GM21529 (cell line): ENCODE measurements around the gene BICD1.

Experiments used
- ATAC-seq: cut with Tn5 transposase; IDR thresholded peaks from one replicate; pipeline ENCODE4 v1.9.1; 2021; ENCODE audit not compliant: unreplicated experiment

Gene BICD1

DNA sequence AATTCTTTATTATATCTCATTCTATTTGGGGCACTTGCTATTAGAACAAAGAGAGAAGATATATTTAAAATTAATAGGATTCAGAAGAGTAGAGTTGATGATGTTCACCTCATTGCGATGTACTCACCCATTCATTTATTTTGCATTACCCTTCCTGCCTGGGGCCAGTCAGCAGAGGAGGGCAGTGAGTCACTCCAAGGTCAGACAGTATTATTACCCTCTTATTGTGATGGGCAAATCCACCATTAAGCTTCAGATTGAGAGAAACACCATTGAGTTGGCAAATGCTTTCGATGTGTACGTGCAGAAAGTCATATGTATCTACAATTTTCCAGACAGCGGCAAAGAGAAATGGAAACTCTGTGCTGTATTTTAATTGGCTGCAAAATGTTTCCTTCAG, 134.2 kb downstream of the BICD1 start:
- no peak for ATAC-seq

DNA sequence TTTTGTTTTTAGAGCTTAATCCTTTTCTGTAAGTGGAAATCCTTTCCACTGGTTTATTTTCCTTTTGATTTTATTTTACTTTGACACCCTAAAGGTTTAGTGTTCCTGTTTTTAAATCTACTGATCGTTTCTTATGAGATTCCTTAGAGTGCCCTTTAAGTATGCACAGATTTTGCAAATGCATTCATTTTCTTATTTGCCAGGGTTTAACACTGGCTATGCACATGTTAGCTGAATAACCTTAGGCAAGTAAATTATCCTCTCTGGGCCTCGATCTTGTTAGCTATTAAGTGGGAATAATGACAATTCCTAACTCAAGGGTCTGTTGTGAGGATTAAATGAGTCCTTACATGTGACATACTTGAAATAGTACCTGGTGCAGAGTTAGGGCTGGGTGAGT, 136.0 kb downstream of the BICD1 start:
- no peak for ATAC-seq

DNA sequence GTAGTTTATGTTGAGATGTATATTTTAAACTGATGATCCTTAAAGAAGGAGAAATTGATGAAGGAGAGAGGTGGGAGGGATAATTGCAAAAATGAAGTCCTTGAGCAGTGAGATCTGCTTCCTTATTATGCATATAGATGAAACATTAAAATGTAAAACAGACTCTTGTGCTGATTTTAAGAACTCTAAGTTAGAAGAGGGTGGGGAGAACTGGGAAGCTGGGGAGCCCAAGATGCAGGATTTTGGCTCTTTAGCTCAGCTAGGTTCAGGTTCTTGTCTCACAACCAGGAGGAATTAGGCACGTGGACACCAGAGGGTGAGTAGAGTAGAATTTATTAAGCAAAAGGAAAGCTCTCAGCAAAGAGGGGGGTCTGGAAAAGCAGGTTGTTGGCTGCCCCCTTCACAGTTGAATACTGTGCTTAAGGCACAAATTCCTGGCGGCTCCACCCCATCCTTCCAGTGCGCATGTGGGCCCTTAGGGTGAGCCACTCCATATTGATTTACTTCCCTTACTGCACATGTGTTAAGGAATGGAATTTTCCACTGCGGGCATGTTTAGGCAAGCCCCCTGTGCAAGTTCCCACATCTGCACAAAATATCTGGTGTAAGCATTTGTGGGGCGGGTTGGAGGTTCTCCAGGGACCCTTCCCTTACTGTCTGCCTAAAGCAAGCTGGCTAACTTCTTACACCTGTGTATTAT, 141.9 kb downstream of the BICD1 start:
- no peak for ATAC-seq

DNA sequence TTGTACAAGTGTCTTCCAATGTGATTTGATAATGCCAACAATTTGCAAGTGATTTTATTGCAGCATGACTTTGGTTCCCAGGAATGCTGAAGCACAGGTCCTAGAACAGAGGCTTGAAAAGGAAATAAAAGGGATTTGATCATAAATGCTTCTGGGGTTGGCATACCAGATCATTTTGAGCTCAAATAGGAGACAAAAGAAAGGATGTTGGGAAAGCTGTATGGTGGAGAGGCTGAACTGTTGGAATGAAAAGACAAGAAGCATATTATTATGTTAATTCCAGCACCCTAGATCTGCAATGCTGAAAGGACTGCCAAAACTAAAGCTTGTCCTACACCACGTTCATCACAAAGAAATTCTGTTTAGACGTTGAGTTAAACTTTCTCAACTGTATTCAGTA, 143.1 kb downstream of the BICD1 start:
- ATAC-seq, result no peak

DNA sequence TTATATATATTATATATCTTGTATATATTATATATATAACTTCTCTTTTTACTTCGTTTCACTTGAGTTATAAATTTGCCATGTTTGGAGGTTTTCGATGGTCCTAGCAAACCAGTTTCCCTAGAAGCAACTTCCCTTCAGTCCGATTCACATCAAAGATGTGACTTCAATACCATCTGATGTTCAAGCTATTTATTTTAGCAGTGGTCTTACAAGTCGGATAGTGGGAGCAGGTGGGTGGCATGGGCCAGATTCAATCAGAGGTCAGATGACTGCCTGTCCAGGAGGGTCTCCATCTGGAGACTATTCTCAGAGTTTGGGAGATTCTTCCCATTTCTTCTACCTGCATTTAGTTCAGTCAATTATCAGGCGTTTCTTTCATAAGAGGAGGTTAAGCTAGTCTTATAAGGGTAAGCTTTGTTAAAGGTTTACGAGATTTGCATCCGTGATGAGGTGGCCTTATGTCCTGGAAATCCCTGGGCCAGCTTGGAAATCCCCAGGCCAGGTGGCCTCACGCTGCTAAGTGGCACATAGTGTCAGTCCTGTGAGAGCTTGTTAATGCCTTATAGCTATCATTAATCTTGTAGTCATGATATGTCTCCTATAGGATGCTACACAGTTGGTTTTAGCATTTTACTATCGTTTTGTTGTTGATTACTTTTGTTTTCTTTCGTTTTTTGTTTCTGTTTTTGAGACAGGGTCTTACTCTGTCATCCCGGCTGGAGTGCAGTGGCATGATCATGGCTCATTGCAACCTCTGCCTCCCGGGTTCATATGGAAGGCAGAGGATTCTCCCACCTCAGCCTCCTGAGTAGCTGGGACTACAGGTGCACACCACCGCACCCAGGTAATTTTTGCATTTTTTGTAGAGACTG, 145.8 kb downstream of the BICD1 start:
- ATAC-seq, result peak; percentile 79

DNA sequence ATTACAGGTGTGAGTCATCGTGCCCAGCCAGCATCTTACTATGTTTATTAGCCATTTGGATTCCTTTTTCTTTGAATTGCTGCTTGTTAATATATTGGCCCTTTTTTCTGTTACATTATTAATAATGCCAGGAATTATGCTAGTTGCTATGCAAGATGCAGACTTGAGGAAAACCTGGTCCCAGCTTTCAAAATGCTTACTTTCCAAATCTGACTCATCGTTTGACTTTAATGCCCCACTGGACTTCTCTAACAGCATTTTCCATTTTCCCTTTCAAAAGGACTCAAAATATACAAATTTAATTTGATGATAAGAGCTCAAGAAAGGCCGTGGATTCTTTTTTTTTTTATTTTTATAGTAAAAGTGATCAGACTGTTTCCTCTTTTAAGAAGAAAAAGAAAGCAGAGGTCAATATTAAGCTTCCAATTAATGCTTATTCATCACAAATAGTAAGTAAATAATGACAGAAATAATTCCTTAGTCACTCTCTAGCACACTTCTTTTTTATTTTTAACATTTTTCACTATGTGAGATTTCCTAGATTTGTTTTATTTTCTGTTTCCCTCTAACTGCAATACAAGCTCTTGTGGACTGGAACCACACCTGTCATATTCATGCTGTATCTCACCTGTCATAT, 146.6 kb downstream of the BICD1 start:
- peak; percentile 3 for ATAC-seq

DNA sequence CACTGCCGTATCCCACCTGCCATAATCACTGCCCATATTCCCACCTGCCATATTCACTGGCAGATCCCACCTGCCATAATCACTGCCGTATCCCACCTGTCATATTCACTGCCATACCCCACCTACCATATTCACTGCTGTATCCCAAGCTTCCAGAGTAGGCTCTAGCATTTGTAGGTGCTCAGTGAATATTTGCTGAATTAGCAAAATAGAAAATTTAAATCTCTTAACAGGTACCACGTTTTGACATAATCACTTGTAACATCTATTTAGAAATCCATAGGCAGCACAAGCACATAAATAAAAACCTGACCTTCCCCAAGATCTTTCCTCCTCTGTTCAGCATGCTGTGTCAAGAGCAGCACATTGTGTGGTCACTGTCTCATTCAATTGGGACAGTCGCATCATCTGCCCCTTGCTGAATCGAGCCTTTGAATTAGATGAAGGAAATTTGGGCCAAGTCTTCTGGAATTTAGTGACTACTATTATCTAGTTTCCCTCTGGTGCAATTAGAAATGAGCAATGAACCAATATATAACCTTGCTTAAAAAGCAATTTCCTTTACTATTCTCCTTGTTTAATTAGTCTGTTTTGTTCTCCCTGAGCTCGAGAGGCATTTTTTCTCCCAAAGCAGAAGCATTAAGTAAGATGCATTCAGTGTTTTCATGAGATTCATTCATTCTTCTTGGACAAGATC, 147.8 kb downstream of the BICD1 start:
- ATAC-seq, result no peak

DNA sequence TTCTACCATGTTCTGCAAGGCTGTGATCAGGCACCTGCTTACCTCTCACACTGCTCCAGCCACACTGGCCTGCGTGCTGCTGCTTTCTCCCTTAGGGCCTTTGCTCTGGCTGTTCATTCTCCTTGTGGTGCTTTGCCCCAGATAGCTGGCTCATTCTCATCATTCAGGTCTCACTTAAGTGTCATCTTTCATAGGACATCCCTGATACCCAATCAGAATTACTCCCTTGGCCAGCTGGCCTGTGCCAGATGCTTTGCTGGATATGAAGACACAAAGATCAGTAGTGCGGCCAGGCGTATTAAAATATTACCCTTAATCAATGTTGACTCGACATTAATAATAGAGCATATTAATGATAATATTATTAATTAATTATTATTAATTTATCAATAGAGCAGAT, 148.9 kb downstream of the BICD1 start:
- ATAC-seq, result no peak

DNA sequence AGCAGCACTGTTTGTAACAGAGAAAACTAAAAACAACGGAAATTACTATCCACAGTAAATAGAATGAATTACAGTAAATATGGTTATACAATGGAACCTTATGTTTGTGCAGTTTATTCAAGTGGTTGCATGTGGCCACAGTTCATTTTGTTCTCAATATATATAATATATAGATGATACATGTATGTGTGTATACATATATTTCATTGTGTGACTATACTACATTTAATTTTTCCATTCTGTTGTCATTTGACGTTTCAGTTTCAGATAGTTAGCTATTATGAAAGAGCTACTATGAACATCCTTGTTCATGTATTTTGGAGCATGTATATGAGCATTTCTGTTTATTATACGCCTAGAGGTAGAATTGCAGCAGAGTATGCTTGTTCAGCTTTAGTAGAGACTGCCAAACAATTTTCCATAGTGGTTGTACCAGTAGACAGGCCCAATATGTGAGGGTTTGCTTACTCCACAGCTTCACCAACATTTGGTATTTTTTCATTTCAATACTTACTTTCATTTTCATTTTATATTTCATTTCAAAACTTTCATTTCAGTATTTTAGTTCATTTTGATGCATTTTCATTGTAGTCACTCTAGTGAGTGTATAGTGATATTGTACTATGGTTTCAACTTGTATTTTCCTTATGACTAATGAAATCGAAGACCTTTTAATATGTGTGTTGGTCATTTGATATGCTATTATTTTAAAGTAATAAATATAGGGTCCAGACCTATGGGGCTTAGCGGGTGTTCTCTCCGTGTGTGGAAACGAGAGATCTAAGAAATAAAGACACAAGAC, 151.2 kb downstream of the BICD1 start:
- ATAC-seq, result peak; percentile 42

DNA sequence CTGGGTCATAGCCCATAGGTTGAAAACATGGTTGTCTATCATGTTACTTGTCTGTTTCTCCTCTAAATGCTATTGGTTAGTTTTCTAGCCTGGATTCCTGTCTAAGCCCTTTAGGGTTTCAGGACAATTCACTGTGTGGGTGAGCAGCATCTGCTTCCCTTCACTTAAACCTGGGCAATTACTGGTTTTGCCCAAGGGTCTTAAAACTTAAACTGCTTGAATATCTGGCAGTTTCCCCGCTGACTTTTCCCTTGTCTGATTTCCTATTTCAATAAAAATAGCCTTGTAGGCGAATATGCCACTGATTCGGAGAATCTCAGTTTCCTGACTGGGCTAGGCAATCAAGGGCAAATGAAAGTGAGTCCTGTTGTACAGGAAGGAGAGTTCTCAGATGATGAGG, 154.0 kb downstream of the BICD1 start:
- no peak for ATAC-seq

DNA sequence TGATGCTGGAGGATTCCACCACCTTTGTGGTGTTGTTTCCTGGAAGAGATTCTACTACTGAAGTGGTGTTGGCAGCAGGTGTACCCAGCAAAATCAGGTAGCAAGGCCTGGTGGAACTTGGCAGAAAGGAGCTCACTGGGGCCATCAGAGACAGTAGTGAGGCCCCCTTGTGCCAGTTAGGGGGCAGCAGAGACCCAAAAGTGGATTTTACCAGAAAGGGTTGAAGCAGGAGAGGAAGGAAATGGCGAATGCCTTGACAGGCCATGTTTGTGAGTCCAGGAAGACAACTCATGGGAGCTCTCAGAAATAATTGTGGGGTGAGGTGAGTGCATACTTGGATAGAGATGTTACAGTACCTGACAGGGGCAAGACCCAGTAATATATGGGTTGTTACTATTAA, 155.0 kb downstream of the BICD1 start:
- no peak for ATAC-seq

DNA sequence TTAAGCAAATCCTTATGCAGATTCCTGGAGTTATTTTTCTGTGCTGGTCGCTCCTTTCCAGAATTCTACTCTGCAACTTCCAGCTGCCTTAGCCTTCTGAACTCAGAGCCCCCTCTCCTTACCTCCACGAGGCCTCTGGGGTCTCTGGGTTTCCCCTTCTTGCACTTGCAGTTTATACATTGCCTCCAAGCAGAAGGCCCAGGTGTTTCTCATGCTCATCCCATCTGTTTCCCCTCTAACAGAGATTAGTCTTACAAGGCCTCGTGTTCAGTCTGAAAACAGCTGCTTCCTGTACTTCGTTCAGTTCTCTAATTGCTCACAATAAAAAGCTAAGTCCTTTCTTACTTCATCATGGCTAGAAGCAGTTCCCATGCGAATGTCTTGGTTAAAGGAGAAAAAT, 158.3 kb downstream of the BICD1 start:
- peak; percentile 72 for ATAC-seq

DNA sequence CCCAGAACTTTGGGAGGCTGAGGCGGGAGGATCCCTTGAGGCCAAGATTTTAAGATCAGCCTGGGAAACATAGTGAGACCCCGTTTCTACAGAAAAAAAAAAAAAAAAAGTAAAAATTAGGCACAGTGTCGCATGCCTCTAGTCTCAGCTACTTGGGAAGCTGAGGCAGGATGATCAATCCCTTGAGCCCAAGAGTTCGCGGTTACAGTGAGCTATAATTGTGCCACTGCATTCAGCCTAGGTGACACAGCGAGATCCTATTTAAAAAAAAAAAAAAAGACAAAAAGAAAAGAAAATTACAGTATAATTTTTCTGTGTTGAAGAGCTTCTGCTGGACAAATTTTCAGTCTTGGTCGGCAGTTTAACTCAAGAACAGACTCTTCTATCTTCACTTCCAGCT, 158.8 kb downstream of the BICD1 start:
- no peak for ATAC-seq

DNA sequence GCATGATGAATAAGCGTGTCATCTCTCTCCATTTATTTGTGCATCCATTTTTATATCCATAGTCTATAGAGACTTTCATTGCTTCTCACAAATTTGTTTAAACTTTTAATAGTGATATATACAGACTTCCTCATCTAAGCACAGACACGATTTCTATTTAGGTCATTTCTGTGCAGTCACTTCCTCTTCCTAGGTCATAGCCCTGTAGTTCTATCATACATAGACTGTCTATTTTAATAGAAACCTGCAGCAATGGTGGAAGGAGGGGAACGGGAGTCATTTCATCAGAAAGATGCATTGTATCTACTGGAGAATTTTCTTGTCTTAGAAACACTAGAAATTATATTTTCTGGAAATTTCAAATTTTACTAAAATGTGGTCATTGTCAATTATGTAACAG, 159.3 kb downstream of the BICD1 start:
- ATAC-seq, result no peak

DNA sequence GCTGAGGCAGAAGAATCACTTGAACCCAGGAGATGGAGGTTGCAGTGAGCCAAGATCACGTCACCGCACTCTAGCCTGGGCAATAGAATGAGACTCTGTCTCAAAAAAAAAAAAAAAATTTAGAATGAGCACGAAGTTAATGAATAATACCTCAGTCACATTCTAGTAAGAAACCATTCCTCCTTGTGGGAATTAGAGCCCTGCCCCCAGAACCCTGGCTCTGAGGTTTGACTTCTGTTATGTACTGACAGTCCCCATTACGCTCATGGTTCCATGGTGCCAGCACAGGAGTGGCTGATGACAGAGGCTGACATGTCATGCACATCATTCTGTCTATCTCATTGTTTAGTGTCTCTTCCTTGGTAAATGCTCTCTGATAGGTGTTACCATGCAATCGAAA, 160.1 kb downstream of the BICD1 start:
- no peak for ATAC-seq

DNA sequence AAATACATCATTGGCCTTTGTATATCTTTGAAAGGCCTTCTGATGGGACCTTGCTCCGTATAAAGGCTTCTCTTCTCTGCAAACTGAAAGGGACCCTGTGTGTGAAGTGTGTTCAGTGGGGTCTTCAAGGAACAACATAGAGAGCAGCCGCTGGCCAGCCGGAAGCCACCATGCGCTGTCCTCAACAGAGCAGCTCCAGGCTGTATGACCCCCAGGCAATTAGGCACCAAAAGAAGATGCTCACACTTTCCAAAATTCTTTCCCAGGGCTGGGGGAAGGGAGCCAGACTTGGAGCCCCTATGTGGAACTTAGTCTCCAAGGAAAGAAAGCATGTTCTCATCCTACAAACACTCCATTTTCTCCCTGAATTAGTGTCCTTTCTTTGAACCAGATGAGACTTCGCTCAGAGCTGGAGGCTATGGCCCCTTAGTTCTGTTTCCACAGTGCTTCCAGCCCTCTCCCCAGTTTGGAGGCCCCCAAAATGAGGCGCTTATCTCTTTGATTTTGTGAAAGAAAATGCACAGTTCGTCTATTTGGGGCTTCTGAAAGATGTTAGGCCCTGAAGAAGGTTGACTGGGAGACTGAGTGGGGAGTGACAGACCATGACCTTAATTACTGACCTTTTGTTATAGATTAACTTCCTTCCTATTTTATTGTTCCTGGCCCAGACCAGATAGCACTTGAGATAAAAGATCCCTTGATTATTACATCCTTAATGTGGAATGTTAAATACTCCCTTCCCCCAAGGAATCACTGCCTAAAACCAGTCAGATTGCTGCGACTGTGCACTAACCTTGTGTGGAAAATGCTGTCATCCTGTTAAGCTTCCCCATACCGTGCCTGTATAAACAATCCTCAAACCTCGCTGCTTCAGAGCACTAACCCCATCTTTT, 164.4 kb downstream of the BICD1 start:
- ATAC-seq, result no peak

DNA sequence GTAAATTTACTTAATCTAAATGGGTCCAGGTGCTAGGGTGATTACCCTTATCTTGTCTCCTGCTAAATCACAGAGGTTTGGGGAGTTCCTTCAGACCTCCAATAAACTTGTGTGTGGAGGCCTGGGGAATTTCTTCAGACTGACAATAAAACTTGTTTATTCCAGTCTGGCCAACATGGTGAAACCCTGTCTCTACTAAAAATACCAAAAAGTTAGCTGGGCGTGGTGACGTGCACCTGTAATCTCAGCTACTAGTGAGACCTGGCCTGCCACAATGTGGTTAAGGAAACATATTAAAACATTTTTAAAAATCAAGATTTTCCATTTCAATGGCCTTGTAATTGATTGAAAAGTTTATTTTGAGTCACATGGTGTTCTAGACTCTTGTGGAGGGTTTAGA, 165.8 kb downstream of the BICD1 start:
- ATAC-seq, result peak; percentile 34

DNA sequence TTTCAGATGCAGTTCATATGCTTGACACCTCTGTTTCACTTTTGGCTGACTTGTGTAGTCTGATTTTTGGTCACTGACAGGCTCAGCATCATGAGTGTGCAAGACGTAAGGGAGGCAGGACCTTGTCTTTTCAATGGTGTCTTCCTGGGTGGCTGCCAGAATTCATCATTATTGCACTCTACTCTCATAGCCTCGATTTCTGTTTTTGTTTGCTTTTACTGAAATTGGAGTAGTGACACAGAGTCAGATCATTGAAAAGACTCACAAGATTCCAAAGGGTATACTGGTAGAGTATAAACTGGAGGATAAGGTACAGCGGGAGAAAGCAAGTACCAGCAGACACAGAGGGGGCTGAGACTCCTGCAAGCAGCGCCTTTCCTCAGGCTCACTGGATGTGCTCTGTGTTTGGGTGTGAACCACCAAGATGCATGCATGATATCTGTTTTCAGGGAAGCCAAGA, 166.4 kb downstream of the BICD1 start:
- ATAC-seq, result peak; percentile 60

DNA sequence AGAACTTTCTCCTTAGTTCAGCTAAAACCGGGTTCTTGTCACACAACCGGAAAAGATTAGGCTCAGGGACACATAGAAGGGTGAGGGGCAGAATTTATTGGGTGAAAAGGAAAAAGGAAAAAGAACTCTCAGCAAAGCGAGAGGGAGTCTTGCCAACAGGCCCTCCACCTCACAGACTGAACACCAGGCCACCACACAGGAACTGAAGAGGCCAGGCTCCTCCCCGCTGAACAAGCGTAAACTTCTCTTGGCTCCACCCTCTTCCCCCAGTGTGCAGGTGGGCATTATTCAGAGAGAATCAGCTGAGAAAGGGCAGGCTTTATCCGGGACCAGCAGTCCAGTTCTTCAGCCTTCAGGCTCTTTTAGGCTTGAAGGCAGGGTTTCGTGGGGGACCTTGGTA, 167.1 kb downstream of the BICD1 start:
- ATAC-seq, result peak; percentile 92
